Measurements from ENCODE around the gene PALM. TPM values are rescaled to one million over a fixed set of nuclear protein-coding genes. Genes with fewer than 3 reads are reported as not detected.

PALM gene
- total RNA-seq, 2 experiments from 2014 or later, result not detected

- H3K27me3 Mint-ChIP-seq, result peaks cover 3% of the 10 kb centered on the region
- H3K27ac Mint-ChIP-seq, result no peak overlapping the region
- peaks cover 3% of the 10 kb centered on the region for H3K9me3 Mint-ChIP-seq
- no peaks in the 10 kb centered on the region for H3K4me1 Mint-ChIP-seq
- no peaks in the 10 kb centered on the region for H3K36me3 Mint-ChIP-seq
- DNase-seq, result no peak
- H3K4me3 Mint-ChIP-seq, result no peak overlapping the region
Observed at GRCh38 chr19:747432-748273, 38.9 kb downstream of the PALM start.

- no peaks in the 10 kb centered on the region for H3K4me1 Mint-ChIP-seq
- H3K36me3 Mint-ChIP-seq, result no peaks in the 10 kb centered on the region
- H3K9me3 Mint-ChIP-seq, result peaks cover 3% of the 10 kb centered on the region
- no peak overlapping the region for H3K4me3 Mint-ChIP-seq
- H3K27ac Mint-ChIP-seq, result no peak overlapping the region
- DNase-seq, result no peak
- peaks cover 6% of the 10 kb centered on the region for H3K27me3 Mint-ChIP-seq
Observed at GRCh38 chr19:748274-748598, 39.5 kb downstream of the PALM start.

DNA sequence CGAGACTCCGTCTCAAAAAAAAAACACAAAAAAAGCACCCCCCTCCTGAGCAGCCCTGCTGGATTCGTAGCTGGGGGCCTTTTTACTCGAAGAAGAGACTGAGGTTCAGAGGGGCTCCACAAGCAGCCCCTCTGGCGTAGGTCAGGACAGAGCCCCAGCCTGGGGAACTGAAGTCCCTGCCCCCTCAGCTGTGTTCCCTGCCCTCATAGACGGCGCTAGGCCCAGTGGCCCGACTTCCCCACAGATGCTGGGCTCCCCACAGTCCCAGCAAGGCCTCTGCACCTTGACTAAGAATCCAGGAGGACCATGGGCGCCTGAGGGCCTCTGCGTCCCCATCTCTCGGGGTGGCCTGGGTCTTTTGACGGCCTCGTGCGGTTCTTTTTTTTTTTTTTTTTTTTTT is 41.1 kb downstream of the PALM start:
- Mint-ChIP-seq H3K27ac (no peak overlapping the region), H3K27me3 (peaks cover 6% of the 10 kb centered on the region), H3K4me3 (no peak overlapping the region), H3K36me3 (no peaks in the 10 kb centered on the region), H3K9me3 (no peaks in the 10 kb centered on the region), H3K4me1 (no peaks in the 10 kb centered on the region)
- no peak for DNase-seq

GRCh38 chr19:750640-751423 is 42.1 kb downstream of the PALM start, which contains the start of gene MISP:
Gene MISP (plus strand): TSS chr19:751112. CDS start chr19:756947, 5,835 bp downstream.
- Mint-ChIP-seq H3K4me1 (no peaks in the 10 kb centered on the region), H3K4me3 (no peak within 1 kb of the TSS), H3K36me3 (no peaks in the 10 kb centered on the region), H3K9me3 (no peaks in the 10 kb centered on the region), H3K27me3 (peaks cover 6% of the 10 kb centered on the region), H3K27ac (no peak within 1 kb of the TSS)
- no peak for DNase-seq

GRCh38 chr19:751501-752341 is 43.0 kb downstream of the PALM start:
- Mint-ChIP-seq H3K4me1 (no peaks in the 10 kb centered on the region), H3K36me3 (no peaks in the 10 kb centered on the region), H3K27me3 (peaks cover 6% of the 10 kb centered on the region), H3K27ac (no peak overlapping the region), H3K9me3 (no peaks in the 10 kb centered on the region), H3K4me3 (no peak overlapping the region)
- DNase-seq, result no peak

- Mint-ChIP-seq H3K27me3 (peaks cover 6% of the 10 kb centered on the region), H3K4me1 (no peaks in the 10 kb centered on the region), H3K9me3 (no peaks in the 10 kb centered on the region), H3K27ac (no peak overlapping the region), H3K36me3 (no peaks in the 10 kb centered on the region), H3K4me3 (no peak overlapping the region)
- no peak for DNase-seq
Observed at GRCh38 chr19:752652-753517, 44.1 kb downstream of the PALM start.

DNA sequence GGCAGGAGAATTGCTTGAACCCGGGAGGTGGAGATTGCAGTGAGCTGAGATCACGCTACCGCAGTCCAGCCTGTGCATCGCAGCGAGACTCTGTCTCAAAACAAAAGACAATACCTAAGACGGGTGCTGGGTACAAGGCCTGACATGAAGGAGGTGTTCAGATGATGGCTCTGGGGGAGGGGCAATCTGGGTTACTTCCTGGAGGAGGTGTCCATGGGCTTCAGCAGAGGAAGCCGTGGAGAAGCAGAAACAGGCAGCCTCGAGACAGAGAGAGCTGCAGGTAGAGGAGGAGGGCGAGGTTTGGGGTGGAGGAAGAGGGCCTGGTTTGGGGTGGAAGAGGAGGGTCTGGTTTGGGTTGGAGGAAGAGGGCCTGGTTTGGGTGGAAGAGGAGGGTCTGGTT is 45.8 kb downstream of the PALM start:
- Mint-ChIP-seq H3K27me3 (peaks cover 6% of the 10 kb centered on the region), H3K36me3 (no peaks in the 10 kb centered on the region)

GRCh38 chr19:755063-755462 is 46.3 kb downstream of the PALM start:
- no peak overlapping the region for H3K27ac Mint-ChIP-seq
- no peaks in the 10 kb centered on the region for H3K36me3 Mint-ChIP-seq
- H3K4me3 Mint-ChIP-seq, result no peak overlapping the region
- peaks cover 1% of the 10 kb centered on the region for H3K9me3 Mint-ChIP-seq
- H3K4me1 Mint-ChIP-seq, result no peaks in the 10 kb centered on the region
- DNase-seq, result no peak
- peaks cover 6% of the 10 kb centered on the region for H3K27me3 Mint-ChIP-seq

More for the DNA sequence above, 45.8 kb downstream of the PALM start:
- no peak for DNase-seq
- no peak overlapping the region for H3K27ac Mint-ChIP-seq
- no peak overlapping the region for H3K4me3 Mint-ChIP-seq
- no peaks in the 10 kb centered on the region for H3K4me1 Mint-ChIP-seq
- peaks cover under 1% of the 10 kb centered on the region for H3K9me3 Mint-ChIP-seq

- Mint-ChIP-seq H3K27me3 (peaks cover 6% of the 10 kb centered on the region), H3K36me3 (no peaks in the 10 kb centered on the region), H3K4me3 (no peak overlapping the region), H3K27ac (no peak overlapping the region), H3K9me3 (peaks cover 1% of the 10 kb centered on the region), H3K4me1 (no peaks in the 10 kb centered on the region)
- peak; percentile 40 for DNase-seq
Observed at GRCh38 chr19:756236-756635, 47.5 kb downstream of the PALM start.

GRCh38 chr19:756821-757688 is 48.3 kb downstream of the PALM start:
- peaks cover 6% of the 10 kb centered on the region for H3K27me3 Mint-ChIP-seq
- H3K4me1 Mint-ChIP-seq, result no peaks in the 10 kb centered on the region
- DNase-seq, result no peak
- no peak overlapping the region for H3K27ac Mint-ChIP-seq
- H3K36me3 Mint-ChIP-seq, result no peaks in the 10 kb centered on the region
- H3K4me3 Mint-ChIP-seq, result no peak overlapping the region
- peaks cover 1% of the 10 kb centered on the region for H3K9me3 Mint-ChIP-seq

DNA sequence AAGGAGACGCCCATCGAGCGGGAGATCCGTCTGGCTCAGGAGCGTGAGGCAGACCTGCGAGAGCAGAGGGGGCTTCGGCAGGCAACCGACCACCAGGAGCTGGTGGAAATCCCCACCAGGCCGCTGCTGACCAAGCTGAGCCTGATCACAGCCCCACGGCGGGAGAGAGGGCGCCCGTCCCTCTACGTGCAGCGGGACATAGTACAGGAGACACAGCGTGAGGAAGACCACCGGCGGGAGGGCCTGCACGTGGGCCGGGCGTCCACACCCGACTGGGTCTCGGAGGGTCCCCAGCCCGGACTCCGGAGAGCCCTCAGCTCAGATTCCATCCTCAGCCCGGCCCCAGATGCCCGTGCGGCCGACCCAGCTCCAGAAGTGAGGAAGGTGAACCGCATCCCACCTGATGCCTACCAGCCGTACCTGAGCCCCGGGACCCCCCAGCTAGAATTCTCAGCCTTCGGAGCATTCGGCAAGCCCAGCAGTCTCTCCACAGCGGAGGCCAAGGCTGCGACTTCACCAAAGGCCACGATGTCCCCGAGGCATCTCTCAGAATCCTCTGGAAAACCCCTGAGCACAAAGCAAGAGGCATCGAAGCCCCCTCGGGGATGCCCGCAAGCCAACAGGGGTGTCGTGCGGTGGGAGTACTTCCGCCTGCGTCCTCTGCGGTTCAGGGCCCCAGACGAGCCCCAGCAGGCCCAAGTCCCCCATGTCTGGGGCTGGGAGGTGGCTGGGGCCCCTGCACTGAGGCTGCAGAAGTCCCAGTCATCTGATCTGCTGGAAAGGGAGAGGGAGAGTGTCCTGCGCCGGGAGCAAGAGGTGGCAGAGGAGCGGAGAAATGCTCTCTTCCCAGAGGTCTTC is 49.3 kb downstream of the PALM start:
- Mint-ChIP-seq H3K27ac (no peak overlapping the region), H3K36me3 (no peaks in the 10 kb centered on the region), H3K4me1 (no peaks in the 10 kb centered on the region), H3K4me3 (no peak overlapping the region), H3K27me3 (peaks cover under 1% of the 10 kb centered on the region), H3K9me3 (peaks cover 1% of the 10 kb centered on the region)
- DNase-seq, result no peak

- no peak for DNase-seq
- no peak overlapping the region for H3K27ac Mint-ChIP-seq
- H3K4me1 Mint-ChIP-seq, result no peaks in the 10 kb centered on the region
- H3K9me3 Mint-ChIP-seq, result peaks cover 1% of the 10 kb centered on the region
- no peaks in the 10 kb centered on the region for H3K27me3 Mint-ChIP-seq
- no peak overlapping the region for H3K4me3 Mint-ChIP-seq
- H3K36me3 Mint-ChIP-seq, result no peaks in the 10 kb centered on the region
Observed at GRCh38 chr19:763181-763580, 54.4 kb downstream of the PALM start.

DNA sequence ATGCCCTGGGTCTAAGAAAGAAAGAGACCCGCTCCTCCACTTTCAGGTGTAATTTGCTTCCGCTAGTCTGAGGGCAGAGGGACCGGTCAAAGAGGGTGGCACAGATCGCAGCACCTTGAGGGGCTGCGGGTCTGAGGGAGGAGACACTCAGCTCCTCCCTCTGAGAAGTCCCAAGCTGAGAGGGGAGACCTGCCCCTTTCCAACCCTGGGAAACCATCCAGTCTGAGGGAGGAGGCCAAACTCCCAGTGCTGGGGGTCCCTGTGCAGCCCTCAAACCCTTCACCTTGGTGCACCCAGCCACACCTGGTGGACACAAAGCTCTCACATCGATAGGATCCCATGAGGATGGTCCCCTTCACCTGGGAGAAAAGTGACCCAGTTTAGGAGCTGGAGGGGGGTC is 55.1 kb downstream of the PALM start:
- no peak for DNase-seq
- H3K4me1 Mint-ChIP-seq, result no peaks in the 10 kb centered on the region
- peaks cover 1% of the 10 kb centered on the region for H3K9me3 Mint-ChIP-seq
- H3K4me3 Mint-ChIP-seq, result no peak overlapping the region
- H3K27me3 Mint-ChIP-seq, result no peaks in the 10 kb centered on the region
- no peak overlapping the region for H3K27ac Mint-ChIP-seq
- no peaks in the 10 kb centered on the region for H3K36me3 Mint-ChIP-seq

All from activated naive CD8-positive, alpha-beta T cell treated with anti-CD3 and anti-CD28 coated beads for 36 hours (primary cell).